OCI-LY7 (cell line): ENCODE data around the gene RNF183.

Source experiments
- EZH2phosphoT487 ChIP-seq: fragments of 200-600 bp; sonication (generic); IDR thresholded peaks from 2 replicates; pipeline ENCODE4 v1.6.1; 2018; ENCODE audit warnings: low read depth, borderline replicate concordance, mild to moderate bottlenecking, mixed run types, antibody characterized with exemption, low read length, moderate library complexity, mixed read lengths
- TF ChIP-seq, protein P1 (sequence below): fragments of 200-600 bp; sonication (generic); conservative IDR thresholded peaks from 2 replicates; pipeline ENCODE4 v1.5.1; 2014; ENCODE audit warnings: mild to moderate bottlenecking, antibody characterized with exemption, low read length, moderate library complexity, mixed read lengths

DNA sequence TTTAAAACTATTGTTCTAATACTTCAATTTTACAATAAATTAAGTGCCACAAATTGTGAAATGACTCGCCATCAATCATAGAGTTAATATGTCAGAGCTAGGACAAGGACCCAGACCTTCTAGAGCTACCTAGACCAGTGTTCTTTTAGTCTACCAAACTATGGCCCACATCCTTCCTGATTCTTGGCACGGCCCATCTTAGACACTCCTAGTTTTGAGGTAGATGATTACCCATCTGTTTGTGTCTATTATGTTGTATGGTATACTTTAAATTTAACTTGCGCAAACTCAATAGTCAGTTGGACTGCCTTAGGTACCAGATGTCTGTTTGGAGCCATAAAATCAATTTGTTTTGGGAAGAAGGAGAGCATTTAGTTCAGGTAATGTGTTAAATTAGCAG is 45.3 kb downstream of the RNF183 start:
- TF ChIP-seq, protein P1, sequence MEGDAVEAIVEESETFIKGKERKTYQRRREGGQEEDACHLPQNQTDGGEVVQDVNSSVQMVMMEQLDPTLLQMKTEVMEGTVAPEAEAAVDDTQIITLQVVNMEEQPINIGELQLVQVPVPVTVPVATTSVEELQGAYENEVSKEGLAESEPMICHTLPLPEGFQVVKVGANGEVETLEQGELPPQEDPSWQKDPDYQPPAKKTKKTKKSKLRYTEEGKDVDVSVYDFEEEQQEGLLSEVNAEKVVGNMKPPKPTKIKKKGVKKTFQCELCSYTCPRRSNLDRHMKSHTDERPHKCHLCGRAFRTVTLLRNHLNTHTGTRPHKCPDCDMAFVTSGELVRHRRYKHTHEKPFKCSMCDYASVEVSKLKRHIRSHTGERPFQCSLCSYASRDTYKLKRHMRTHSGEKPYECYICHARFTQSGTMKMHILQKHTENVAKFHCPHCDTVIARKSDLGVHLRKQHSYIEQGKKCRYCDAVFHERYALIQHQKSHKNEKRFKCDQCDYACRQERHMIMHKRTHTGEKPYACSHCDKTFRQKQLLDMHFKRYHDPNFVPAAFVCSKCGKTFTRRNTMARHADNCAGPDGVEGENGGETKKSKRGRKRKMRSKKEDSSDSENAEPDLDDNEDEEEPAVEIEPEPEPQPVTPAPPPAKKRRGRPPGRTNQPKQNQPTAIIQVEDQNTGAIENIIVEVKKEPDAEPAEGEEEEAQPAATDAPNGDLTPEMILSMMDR = no peak
- TF ChIP-seq EZH2phosphoT487 = no peak
